K562 (cell line): Measurements from ENCODE around the gene PRMT2. TPM values are rescaled to one million over a fixed set of nuclear protein-coding genes. Genes with fewer than 3 reads are reported as not detected.

Source experiments
- ADNP ChIP-seq: fragments of 200-800 bp; sonication (Bioruptor generic); IDR thresholded peaks from 2 replicates; pipeline ENCODE4 v1.6.1; 2016; ENCODE audit warnings: missing genetic modification characterization, missing compliant biosample characterization
- ARNT ChIP-seq, 2 experiments: fragments of 450-650 bp; IDR thresholded peaks; 2 replicates each; pipeline ENCODE4 v1.6.1; 2016; ENCODE audit warnings: mild to moderate bottlenecking in 1 of 2
- BRF2 ChIP-seq: IDR thresholded peaks from 3 replicates; pipeline ENCODE4 v1.6.1; 2011; ENCODE audit warnings: borderline replicate concordance, mild to moderate bottlenecking; ENCODE audit not compliant: insufficient read length, insufficient read depth
- CBX5 ChIP-seq: IDR thresholded peaks from 2 replicates; pipeline ENCODE4 v1.6.1; 2014; ENCODE audit warnings: low read depth, borderline replicate concordance
- FOSL1 ChIP-seq: fragments of 200-800 bp; sonication (Bioruptor generic); conservative IDR thresholded peaks from 2 replicates; pipeline ENCODE4 v1.6.1; 2016; ENCODE audit warnings: missing genetic modification characterization, missing compliant biosample characterization
- JUN ChIP-seq, 2 experiments: sonication (generic) in 1 of 2; formaldehyde crosslinking in 1 of 2; IDR thresholded peaks; 2 replicates each; pipeline versions ENCODE4 v1.6.1 to v1.8.0; 2012 to 2022; ENCODE audit warnings: borderline replicate concordance in 2 of 2, mild to moderate bottlenecking in 2 of 2, improper control_type of control experiment in 1 of 2, low read depth in 1 of 2, low read length in 1 of 2, missing genetic modification reagents in 1 of 2
- RAD51 ChIP-seq: fragments of 450-650 bp; IDR thresholded peaks from 2 replicates; pipeline ENCODE4 v1.7.1; 2016; ENCODE audit warnings: low read depth, mild to moderate bottlenecking, borderline replicate concordance
- TRIM25 ChIP-seq: fragments of 450-650 bp; IDR thresholded peaks from 2 replicates; pipeline ENCODE4 v1.7.0; 2016; ENCODE audit warnings: borderline replicate concordance
- ZNF274 ChIP-seq: IDR thresholded peaks from 2 replicates; pipeline ENCODE4 v1.6.1; 2011; ENCODE audit warnings: low read depth, mild to moderate bottlenecking, low read length, moderate library complexity, borderline replicate concordance
- ZNF398 ChIP-seq: fragments of 250-450 bp; sonication (Bioruptor Pico); IDR thresholded peaks from 2 replicates; pipeline ENCODE4 v1.8.0; 2021; ENCODE audit warnings: moderate library complexity, mild to moderate bottlenecking, inconsistent platforms
- ZNF717 ChIP-seq: fragments of 250-450 bp; sonication (Bioruptor Pico); IDR thresholded peaks from 2 replicates; pipeline ENCODE4 v1.5.0; 2021
- polyA plus RNA-seq, 8 experiments: library from polyadenylated mRNA; depleted of rRNA in 4 of 8; stranded (reverse) in 5 of 8; unstranded in 3 of 8; fragments of >200 nt; fragmentation: Nextera tagmentation in 2 of 8; fragmentation: Illumina TruSeq in 1 of 8; extraction: Ambion mirVana in 2 of 8; extraction: Trizol in 1 of 8; gene quantifications; 2 replicates each; pipeline versions ENCODE4 v1.2.1 to v1.2.3, GENCODE V29; 2011 to 2014; ENCODE audit warnings: inconsistent platforms in 1 of 8, missing spikeins in 1 of 8
- total RNA-seq, 7 experiments: library from RNA; depleted of rRNA in 6 of 7; stranded (reverse); fragments of >200 nt in 6 of 7; fragmentation: Illumina TruSeq in 2 of 7; extraction: Trizol in 2 of 7; gene quantifications; 2 replicates each; pipeline versions ENCODE4 v1.2.1 to v1.2.3, GENCODE V29; 2011 to 2021; ENCODE audit warnings: low replicate concordance in 1 of 7
- TF ChIP-seq, protein P1 (sequence below): fragments of 450-650 bp; IDR thresholded peaks from 2 replicates; pipeline ENCODE4 v1.6.1; 2018; ENCODE audit not compliant: partially characterized antibody

The PRMT2 gene
- total and polyA plus RNA-seq, 9 of the 15 experiments (the other 6 are each of a cell fraction or from before 2014, with no cell fraction given), result 37.2 to 85.7 (median 59.3) TPM

GRCh38 chr21:46637952-46638746, 2.7 kb downstream of the PRMT2 start (continued):
- TF ChIP-seq BRF2 (no peak), CBX5 (no peak), ZNF398 (no peak), ADNP (tag) (no peak), ZNF717 (CRISPR knock-in tag) (0 out of 2 replicates have a peak, but pooled peaks have one; percentile 17), RAD51 (no peak), ARNT (IDR thresholded peaks at IDR 0.05) (peak in 1 of 2 experiments; percentile 18; a peak in 1 of 4 replicates), TRIM25 (no peak), JUN (IDR thresholded peaks at IDR 0.05; ENCODE audit: borderline replicate concordance, low read depth, low read length) (0 out of 2 replicates have a peak, but pooled peaks have one; percentile 26), JUN (CRISPR knock-in tag; IDR thresholded peaks at IDR 0.05; ENCODE audit: borderline replicate concordance) (no peak), FOSL1 (peak; percentile 50), ZNF274 (no peak)
- TF ChIP-seq, protein P1, sequence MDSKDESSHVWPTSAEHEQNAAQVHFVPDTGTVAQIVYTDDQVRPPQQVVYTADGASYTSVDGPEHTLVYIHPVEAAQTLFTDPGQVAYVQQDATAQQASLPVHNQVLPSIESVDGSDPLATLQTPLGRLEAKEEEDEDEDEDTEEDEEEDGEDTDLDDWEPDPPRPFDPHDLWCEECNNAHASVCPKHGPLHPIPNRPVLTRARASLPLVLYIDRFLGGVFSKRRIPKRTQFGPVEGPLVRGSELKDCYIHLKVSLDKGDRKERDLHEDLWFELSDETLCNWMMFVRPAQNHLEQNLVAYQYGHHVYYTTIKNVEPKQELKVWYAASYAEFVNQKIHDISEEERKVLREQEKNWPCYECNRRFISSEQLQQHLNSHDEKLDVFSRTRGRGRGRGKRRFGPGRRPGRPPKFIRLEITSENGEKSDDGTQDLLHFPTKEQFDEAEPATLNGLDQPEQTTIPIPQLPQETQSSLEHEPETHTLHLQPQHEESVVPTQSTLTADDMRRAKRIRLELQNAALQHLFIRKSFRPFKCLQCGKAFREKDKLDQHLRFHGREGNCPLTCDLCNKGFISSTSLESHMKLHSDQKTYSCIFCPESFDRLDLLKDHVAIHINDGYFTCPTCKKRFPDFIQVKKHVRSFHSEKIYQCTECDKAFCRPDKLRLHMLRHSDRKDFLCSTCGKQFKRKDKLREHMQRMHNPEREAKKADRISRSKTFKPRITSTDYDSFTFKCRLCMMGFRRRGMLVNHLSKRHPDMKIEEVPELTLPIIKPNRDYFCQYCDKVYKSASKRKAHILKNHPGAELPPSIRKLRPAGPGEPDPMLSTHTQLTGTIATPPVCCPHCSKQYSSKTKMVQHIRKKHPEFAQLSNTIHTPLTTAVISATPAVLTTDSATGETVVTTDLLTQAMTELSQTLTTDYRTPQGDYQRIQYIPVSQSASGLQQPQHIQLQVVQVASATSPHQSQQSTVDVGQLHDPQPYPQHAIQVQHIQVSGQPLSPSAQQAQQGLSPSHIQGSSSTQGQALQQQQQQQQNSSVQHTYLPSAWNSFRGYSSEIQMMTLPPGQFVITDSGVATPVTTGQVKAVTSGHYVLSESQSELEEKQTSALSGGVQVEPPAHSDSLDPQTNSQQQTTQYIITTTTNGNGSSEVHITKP, result no peak
